HS-27A (cell line): ENCODE results near the gene CAMKV.
A peak's percentile ranks its signal among the peaks of the same experiment; 100 is the strongest.
"Not testable (repeated sequence)": the region's sequence is repeated elsewhere in the genome, so short reads cannot be mapped to it uniquely, and the experiment has no call there.

Source experiments
- DNase-seq: peaks from one replicate; pipeline ENCODE4 v3.0.0-alpha.2; 2012; ENCODE audit warnings: low read depth, missing footprints

The CAMKV gene

DNA sequence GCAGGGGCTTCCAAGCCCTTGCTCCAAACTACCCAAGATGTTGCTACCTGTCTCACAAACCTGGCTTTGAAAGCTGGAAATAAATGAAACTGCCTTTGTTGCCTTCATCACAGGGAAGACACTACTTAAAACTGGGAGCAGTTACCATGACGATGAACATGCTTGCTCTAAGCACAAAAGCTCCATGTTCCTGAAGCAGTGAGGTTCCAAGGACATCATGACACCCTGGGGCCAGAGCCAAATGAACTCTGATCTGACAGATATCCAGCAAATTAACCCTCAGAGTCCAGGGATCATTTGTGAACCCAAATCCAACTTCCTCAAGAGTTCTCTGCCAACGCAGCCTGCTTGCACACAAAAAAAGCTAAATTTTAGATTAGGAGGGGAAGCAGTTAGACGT is 24.0 kb downstream of the CAMKV start:
- no peak for DNase-seq

DNA sequence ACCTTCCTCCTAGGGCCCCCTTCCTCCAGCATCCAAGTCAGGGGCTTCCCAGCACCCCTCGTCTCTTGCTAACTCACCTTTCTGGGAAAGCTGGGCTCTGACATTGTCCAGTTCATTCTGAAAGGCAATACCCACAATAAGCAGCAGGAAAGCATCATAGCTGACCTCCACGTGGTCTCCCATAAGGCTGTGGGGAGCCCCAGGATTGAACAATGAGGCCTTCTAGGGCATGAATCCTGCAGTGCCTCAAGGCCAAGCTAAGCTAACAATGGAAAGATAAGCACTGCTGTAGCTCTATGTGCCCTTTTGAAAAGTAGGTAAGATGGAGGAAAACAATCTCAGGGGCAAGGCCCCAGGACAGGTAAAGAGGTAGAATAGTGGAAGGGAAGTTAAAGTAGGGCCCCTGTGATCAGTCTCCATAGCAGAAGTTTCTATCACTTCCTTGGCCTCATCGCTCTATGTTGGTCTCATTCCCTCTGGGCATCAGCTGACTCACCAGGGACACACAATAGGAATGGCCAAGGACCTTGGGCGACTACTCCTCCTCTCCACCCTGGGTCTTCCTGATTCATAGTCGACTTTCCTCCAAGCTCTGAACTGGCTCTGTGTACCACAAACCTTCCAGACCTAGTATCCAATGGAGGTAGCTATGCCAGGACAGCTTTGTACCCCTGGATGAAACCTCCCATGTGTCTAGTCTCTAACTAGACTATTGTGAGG is 25.1 kb downstream of the CAMKV start:
- DNase-seq, result no peak

DNA sequence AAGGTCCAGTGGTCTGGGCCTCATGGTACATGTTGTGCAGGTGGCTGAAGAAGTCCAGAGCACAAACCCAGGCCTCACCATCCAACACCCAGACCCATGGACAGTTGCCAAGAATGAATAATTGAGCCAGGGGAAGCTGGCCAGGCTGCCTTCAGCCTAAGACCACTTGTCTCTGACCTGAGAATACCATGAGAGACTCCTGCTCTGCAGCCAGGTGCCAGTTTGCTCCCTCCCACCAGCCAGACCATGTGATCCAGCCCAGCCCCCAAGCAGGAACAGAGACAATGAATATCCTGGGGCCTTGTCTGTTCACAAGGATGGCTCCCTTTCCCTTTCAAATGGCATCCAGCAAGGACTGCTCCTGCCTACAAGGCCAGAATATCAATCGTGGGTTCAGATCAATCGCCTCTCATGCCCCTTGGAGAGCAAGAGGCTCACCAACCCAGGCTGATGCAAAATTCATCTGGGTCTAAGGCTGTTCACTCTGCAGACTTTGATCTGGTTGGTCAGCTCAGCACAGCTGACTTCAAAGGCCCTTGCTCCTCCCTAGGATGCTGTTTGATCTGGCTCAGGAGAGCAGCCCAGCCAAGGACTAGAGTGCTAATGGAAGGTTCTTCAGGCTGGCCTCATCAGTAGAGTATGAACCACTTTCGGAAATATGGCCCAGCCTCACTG is 26.7 kb downstream of the CAMKV start:
- no peak for DNase-seq

DNA sequence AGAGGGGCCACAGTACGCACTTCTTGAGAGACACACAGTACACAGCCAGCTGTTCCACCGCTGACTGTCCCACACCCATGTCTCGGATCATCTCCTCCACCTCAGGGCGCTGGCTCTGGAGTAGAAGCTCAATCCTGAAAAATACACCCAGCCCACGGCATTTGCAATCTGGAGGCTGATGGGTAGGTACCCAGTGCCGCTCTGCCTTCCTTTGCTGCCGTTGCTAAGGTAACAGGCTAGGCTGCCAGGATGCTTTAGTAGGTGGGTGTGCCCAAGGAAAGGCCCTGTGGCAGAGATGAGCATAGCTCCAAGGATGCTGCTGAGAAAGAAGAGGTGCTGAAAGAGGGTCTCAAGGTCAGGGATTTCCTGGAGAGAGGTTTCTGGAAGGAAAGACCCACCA is 27.9 kb downstream of the CAMKV start:
- DNase-seq, result no peak

DNA sequence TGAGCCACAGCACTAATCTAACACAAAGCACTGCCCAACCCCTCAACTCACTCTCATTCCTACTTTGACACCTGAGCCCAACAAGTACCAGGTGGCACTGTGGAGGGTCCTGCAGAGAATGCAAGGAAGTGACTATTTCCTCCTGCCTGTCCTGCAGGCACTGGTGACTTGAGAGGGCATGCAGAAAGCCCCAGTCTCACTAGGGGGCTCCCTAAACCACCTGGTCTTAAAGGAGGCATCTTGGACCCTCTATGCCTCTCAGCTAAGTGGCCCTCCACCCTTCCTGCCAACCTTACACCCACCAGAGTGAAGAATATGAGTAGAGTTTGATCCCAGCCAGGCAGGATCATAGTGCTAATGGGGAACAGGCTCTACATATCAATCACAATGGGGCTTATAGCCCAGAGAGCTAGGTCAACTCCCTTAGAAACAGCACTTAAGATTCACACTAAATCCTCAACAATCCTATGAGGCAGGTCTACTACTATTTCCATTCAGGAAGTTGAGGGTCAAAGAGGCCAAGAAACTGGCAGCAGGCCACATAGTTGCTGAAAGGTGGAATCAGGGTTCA is 28.5 kb downstream of the CAMKV start:
- DNase-seq, result no peak

DNA sequence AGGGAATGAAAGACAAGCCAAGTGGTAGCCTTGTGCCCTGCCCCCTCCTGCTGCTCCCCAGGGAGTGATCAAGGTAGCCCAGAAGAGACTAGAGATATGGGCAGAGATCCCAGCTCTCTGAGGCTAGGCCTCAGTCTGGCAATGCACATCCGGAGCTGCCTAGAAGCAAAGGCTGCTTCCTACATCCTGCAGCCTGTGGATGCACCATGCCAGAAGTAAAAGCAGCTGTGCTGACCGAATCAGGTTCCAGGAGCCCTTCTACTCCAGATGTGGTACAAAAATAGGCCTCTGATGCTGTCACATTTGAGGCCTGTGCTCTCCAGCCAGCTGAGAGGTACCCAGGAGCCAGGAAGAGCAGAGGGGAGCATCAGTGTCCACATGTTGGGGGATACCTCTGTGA is 29.3 kb downstream of the CAMKV start:
- no peak for DNase-seq

DNA sequence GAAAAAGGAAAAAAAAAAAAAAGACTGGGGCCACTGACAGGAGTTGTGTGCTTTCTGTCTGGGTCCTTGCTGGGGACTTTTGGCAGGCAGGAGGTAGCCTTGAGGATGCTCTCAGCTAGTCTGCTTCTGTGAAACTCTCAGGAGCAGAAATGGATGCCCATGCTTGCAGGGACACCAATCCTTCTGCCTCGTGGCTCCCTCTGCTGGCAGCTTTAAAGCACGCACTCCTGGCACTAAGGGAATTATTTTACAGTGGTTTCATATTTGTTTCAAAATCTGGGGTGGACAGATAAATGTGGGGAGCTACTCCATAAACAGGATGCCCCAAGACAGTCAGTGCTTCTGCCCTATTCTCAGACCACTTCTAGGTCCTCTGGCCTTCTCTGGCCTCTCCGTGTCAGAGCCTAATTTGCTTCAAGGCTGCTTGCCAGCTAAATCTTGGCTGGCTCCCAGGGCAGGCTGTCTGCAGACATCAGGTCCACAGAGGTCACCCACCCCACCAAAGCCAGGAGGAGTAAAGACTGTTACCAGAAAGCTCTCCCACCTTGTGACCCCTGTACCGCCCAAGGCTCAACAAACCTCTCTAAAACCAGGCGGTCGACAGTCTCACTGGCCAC is 30.4 kb downstream of the CAMKV start:
- DNase-seq, result peak; percentile 38

DNA sequence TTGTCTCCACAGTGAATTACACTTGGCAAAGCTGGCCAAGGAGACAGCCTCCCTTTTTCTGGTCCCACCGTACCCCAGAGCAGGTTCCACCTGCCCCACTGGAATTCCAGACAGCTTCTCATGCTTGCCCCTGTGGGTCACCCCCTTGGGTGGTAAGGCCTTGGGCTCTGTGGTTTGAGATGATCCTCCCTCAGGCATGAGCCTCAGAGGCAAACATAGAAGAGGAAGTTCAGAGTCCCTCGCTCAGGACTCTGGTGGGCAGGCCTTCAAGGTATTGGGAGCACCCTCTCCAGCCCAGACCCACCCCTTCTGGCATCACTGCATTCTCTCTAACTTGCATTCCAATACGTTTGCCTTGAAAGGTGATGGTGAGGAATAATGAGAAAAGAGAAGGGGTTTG is 38.4 kb downstream of the CAMKV start:
- DNase-seq, result no peak

DNA sequence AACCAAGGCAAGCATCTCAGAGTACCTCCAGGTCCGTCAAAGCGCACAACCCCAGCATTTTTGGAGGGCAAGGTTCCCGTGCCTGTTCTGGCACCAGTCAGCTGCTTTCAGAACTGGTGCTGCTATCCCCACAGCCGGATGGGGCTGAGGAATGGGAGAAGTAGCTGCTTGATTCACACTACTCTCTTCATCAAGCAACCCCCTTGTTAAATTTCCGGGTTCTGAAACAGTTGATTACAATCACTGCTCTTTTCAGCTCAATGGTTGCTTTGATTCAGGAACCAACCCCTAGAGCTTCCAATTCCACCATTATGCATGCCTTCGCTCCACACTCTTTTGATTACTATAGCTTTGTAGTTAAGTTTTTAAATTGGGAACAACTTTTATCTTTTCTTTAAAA is 43.7 kb downstream of the CAMKV start:
- DNase-seq, result no peak

DNA sequence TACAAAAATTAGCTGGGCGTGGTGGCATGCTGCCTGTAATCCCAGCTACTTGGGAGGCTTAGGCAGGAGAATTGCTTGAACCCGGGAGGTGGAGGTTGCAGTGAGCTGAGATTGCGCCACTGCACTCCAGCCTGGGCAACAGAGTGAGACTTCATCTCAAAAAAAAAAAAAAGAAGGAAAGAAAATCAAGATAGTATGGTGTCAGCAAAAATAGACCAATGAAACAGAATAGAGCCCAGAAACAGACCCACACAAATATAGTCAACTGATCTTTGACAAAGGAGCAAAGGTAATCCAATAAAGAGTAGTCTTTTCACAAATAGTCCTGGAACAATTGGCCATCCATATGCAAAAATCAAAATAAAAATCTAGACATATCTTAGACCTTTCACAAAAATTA is 46.6 kb downstream of the CAMKV start:
- DNase-seq, result not testable (repeated sequence)

DNA sequence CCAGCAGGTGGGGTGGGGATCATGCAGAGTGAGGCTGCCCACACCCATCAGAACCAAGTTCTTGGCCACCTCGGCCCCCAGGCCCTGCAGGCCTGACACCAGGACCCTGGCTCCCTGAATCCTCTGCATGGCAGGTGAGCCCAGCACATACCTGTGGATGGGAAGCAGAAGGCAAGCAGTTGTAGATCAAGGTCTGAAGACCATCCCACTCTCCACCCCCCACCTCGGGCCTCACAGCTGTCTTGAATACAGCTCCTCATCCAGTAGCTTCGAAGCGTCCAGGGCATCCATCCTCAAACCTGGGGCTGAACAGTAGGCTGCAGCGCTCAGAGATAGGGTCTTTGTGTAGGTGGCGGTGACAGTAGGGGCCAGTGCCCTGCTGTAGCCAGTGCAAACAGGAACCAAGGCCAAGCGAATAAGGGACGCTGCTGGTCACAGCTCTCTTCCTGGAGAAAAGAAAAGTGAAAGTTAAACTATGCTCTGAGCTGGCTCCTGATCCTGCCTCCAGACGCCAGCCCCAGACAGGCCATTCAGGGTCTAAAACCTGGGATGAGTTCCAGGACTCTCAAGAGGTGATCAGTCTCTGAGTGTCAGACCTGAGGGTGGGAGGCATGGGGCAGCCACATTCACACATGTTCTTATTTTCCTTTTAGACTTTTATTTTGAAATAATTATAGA is 56.1 kb downstream of the CAMKV start, which contains the start of gene UBA7:
UBA7 (minus strand) TSS at position 457 of the 678 bp plus-strand sequence; CDS start at position 291, 166 bp downstream.
- no peak for DNase-seq

DNA sequence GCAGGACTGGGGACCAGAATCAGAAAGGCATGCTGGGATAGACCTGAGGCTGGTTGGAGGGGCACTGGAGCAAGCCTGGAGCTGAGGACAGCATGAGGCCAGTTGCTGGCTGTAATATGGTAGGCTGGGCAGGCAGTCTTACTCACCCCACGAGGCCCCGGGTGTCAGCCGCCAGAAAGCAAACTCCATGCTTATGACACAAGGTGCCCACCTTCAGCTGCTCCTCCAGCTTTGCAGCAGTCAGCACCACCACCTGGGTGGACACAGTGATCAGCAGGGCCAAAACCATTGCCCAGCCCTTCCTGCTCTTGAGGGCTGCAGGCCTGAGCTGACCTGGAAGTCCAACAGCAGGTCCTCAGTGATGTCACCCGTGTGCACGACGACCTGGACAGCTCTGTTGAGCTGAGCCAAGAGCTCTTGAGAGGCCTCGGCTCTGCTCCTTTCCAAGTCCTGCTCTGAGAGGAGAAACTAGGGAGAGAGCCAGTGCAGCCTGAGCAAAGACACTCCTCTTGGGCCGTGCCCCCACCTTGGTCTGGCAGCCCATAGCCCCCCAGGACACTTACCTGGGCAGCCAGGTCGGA is 56.7 kb downstream of the CAMKV start:
- no peak for DNase-seq
